B cell (primary cell): ENCODE data around the gene RSPH4A.

Source experiments
- CTCF ChIP-seq: fragments of 200-600 bp; IDR thresholded peaks from one replicate; pipeline ENCODE4 v1.8.0; 2022; ENCODE audit warnings: antibody characterized with exemption, mild to moderate bottlenecking
- EZH2 ChIP-seq: IDR thresholded peaks from 2 replicates; pipeline ENCODE4 v1.6.1; 2012; ENCODE audit warnings: borderline replicate concordance, low read depth, mild to moderate bottlenecking, moderate library complexity, low read length; ENCODE audit not compliant: insufficient read depth, poor library complexity, severe bottlenecking

GRCh38 chr6:116595247-116595646, 21.0 kb upstream of the RSPH4A start:
- TF ChIP-seq EZH2 = no peak
- no peak for TF ChIP-seq CTCF
